GM18502 (cell line): ENCODE measurements around the gene SLC25A48.
"Not testable (repeated sequence)": the region's sequence is repeated elsewhere in the genome, so short reads cannot be mapped to it uniquely, and the experiment has no call there.

Source experiments
- ATAC-seq: cut with Tn5 transposase; IDR thresholded peaks from one replicate; pipeline ENCODE4 v1.9.1; 2021; ENCODE audit warnings: mild to moderate bottlenecking; ENCODE audit not compliant: unreplicated experiment, poor library complexity

The SLC25A48 gene

DNA sequence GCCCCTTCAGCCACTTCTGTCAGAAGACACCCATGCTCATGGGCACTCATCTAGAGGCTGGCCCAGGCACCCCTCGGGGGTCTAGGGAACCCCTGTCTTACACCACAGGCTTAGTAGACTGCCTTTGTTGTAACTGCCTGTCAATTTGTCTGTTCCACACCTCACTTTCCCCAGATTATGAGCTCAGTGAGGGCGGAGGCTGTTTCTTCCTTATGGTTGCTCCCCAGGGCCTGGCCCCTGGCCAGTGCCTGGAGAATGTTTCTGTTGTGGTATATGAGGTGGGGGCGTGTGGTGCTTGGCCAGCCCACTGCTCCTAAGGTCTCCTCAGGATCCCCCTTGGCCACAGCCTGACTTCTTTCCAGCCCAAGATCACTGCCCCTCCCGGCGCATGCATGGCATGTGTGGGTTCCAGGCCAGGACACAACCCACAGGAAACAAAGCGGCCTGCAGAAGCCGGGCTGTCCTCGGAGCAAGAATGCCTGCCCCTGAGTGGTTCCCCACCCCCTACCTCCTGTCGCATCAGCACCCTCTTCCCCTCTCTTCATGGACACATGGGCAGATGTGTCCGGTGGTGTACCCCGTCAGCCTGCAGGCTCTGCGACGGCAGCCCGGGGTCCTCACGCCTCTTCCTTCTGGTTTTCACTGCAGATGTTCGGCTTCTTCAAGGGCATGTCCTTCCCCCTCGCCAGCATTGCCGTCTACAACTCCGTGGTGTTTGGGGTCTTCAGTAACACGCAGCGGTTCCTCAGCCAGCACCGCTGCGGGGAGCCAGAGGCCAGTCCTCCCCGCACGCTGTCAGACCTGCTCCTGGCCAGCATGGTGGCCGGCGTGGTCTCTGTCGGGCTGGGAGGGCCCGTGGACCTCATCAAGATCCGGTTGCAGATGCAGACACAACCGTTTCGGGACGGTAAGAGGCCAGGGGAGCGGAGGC, 17.7 kb downstream of the SLC25A48 start:
- no peak for ATAC-seq

DNA sequence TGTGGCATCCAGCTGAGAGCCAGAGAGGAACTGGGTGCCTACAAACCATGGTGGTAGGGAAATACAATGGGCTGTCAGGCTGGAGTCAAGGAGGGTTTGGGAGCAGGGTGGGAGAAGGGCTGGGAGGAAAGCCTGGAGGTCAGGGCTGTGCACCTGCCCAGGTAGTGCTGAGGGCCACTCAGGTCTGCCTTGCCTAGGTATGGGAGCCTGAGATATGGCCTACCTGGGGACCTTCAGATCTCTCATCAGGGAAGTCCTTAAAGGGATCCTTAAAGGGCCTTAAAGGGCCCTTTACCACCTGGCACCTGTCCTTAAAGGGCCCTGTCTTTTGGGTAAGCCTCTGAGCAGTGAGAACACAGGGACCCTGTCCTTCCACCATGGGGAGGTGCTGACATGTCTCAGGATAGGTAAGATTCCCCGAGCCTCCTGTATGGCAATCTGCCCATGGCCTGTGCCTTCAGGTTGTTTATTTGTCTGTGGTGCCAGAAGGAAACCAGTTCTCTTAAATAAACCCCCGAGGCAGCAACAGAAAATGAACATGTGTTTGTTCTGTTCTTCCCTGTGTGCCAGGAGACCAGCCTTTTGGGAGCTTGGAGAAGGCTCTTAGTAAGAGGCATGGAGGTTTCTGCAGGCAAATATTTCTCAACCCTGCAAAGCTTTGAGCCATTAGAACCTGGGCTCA, 23.3 kb downstream of the SLC25A48 start:
- ATAC-seq: no peak

DNA sequence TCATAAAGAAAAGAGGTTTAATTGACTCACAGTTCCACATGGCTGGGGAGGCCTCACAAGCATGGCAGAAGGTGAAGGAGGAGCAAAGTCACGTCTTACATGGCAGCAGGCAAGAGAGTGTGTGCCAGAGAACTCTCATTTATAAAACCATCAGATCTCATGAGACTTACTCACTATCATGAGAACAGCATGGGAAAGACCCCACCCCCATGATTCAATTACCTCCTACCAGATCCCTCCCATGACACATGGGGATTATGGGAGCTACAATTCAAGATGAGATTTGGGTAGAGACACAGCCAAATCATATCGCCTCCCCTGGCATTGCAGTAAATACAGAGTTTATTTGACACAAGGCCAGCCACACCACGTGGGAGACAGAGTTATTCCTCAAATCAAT, 24.7 kb downstream of the SLC25A48 start:
- not testable (repeated sequence) for ATAC-seq

DNA sequence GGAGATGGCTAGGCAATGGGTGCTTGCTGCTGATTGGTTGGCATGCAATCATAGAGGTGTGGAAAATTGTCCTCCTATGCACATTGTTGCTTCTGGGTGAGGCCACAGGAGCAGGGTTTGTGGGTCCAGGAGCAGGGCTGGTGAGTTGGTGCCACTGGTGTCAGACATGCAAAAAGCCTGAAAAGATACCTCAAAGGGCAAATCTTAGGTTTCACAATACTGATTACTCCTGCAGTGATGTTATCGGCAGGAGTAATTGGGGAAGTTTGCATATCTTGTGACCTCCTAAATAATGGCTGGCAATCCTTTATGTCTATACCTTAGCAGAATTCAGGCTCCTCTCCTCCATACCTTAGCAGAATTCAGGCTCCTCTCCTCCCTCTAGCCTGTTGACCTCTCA, 25.2 kb downstream of the SLC25A48 start:
- no peak for ATAC-seq

DNA sequence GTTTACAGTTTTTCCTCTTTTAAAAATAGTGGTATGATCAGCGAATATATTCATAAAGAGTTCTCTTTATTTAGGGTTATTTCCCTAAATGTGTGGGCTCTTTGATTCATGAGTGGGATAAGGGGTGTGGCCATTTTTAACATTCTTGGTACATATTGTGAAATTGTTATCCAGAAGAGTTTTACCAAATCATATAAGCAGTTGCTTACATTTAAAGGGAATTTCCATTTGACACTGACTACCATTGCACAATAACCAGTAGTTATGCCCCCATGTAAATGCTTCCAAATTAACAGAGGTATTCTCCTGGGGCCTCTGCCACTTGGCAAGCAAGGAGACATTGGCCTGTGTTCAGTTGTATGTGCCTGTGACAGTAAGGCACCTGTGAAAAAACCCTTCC, 27.2 kb downstream of the SLC25A48 start:
- ATAC-seq: no peak

DNA sequence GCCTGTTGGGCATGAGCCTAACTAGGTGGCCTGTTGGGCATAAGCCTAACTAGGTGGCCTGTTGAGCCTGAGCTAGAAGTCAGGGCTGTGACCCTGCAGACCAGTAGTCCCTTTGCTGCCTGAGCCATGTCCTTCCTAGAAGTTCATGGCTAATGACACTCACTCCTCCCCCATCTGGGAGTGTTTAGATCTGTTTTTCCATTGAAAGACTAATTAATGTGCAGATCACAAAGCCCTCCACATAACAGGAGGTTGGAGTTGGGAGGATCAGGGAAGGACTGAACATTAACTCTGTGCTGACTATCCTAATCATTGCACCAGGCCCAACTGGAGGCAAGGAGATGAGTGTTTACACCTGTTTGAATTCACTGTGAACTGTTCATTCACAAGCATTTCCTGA, 27.6 kb downstream of the SLC25A48 start:
- no peak for ATAC-seq

DNA sequence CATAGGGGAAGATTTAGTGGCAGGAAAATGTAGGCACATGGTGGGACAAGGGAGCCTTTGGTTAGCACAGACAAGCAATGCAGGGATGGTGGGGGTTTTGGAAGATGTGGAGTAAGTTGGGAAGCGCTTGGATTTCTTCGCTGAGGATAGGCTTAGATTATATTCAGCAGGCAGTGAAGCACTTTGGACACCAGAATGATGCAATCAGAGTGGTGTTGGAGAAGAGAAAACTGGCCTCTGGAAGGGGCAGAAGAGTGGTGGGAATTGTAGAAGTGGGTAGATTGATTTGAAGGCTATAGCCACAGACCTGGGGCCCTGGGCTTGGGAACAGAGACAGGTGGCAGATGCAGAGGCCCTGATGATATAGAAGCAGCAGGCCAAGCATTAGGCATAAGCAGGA, 28.3 kb downstream of the SLC25A48 start:
- ATAC-seq: no peak

DNA sequence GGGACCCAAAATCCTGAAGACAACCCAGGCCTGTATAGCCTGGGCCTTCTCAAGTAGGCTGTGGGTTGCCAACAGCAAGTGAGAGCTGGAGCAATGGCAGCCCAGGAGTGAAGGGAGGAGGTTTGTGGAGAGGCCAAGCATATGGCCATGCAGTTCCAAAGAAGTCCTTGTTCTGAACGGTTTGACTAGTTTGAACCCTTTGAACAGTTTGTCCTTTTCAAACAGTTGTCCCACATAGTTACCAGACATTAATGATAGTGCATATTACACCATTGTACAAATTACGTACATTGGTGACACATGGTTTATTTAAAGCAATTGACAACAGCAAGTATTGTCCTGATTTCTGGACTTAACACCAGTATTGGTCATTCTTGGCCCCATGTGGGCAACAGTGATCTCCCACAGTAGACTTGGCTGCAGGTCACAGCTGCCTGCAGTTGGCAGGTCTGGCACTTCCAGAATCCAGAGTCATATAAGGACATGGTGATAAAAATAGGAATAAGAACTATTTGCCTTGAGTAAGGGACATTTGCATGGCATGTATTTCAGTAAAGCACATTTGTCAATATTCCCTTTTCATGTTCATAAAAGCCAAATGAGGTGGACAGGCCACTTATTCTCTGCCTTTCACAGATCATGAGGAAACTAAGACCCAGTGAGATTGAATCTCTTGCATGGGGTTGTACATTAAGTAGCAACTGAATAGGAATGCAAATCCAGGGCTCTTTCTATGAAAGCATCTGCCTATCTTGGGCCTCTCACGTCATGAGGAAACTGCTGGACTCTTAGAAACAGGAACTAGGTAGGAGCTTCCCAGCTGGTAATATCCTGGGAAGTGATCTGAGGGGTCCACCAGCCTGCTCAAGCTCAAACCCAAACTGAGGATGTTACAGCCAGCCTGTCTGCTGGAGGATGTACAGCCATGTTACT, 30.3 kb downstream of the SLC25A48 start:
- no peak for ATAC-seq

DNA sequence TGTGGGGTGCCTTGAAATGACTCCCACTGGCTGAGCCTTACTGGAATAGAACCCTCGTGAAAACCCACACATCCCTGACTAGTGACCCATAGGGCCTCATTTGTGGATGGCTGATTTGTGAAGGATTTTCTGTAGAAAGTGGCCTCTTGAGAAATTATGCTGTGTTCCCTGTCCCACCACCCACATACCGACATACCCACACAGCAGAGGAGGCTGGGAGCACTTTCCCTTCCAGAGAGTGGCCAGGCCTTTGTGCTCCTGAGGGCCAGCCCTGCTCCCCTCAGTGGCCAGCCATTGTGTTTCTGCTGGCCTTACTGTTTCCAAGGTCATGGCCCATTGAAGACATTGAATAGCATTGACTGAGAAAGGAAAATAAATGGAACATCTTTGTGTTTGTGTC, 31.6 kb downstream of the SLC25A48 start:
- no peak for ATAC-seq

DNA sequence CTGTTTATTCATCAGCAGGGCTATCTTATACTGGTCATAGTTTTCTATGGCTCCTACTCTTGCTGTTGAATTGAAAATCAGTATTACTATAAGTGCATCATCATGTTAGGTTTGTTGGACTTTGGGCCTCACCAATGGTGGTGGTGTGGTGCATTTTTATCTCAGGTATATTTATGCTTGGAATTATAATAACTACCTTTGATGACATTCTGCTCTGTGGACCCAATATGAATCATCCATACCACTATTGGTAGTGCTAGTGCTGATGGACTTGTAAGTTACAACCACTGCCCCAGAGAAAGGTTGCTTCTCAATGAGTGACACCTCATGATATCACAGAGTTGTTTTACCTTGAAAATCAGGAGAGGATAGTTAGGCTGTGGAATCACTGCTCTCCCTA, 33.1 kb downstream of the SLC25A48 start:
- ATAC-seq: no peak

DNA sequence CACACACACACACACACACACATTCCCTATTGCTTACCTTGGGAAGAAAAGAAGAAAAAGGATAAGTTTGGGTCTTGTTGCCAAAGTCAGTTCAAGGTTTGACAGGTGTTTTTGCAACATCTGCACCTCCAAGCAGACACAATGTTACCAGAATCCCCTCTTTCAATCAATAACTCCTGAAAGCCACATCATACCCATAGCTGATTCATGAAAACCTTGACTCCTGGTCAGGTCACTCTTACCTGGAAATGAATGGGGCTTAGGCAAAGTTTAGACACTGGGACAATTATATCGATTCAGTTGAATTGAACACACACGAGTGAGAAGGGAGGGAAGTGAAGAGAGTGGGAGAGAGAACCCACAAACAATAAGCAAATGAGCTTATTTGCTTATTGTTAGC, 34.2 kb downstream of the SLC25A48 start:
- no peak for ATAC-seq

DNA sequence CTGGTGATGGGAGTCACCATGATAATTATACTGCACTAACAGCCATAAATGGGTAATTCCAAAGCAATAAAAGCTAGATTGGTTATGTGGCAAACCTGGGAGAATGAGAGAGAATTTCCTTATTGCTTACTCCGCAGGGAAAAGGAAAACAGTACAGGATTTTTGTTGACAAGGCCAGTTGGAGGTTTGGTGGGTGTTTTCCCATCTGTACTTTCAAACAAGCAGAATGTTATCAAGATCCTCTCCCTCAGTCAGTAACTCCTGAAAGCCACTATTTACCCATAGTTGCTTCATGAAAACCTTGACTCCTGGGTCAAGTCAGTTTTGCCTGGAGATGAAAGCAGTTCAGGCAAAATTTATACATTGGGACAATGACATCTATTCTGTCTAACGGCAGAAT, 34.8 kb downstream of the SLC25A48 start:
- no peak for ATAC-seq

DNA sequence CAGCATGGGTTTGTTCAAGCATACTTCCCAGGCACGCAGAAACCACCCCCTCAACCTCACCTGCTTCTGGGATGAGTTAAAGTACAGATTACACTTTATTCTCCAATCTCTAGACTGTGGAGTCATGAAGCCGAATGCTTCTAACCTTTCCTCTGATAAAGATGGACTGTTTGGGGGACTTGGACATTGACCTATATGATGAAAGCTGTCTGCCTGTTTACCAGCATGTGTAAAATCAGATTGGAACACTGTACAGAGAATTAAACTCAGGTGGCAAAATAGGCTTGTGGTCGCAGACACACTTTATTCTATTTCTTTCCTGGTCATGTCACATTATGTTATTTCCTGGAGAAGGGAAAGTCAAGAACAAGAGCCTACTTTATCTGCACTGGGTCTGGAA, 35.5 kb downstream of the SLC25A48 start:
- ATAC-seq: no peak

DNA sequence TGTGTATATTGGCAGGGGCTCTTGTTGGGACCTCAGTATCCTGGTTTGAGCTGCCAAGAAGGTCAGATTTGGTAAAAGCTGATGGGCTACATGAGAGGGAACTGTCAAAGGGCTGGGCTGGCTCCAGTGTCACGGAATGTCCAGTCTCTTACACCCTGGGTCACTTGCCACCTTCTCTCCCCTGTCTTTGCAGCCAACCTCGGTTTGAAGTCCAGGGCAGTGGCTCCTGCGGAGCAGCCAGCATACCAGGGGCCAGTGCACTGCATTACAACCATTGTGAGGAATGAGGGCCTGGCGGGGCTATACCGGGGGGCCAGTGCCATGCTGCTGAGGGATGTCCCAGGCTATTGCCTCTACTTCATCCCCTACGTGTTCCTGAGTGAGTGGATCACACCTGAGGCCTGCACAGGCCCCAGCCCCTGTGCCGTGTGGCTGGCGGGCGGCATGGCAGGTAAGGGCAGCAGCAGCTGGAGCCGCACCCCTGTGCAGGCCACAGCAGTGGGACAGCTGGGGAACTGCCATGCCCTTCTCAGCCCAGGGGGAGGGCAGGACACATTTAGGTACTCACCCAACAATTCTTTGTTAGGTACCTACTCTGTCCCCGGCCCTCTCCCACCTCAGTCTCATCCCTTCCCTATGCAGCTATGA, 36.9 kb downstream of the SLC25A48 start:
- ATAC-seq: no peak

DNA sequence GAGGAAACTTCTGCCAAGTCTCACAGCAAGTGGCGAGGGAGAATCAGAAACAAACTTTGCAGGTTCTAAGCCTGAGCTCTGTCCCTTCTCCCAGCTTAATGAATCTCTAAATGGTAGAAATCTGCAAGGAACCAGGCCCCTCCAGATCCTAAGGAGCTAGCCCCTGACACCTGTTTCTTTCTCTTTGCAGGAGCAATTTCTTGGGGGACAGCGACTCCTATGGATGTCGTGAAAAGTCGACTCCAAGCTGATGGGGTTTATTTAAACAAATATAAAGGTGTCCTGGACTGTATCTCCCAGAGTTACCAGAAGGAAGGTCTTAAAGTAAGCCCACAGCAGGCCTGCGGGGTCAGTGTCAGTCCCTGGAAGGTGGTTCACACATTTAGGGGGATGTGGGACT, 39.4 kb downstream of the SLC25A48 start:
- no peak for ATAC-seq

DNA sequence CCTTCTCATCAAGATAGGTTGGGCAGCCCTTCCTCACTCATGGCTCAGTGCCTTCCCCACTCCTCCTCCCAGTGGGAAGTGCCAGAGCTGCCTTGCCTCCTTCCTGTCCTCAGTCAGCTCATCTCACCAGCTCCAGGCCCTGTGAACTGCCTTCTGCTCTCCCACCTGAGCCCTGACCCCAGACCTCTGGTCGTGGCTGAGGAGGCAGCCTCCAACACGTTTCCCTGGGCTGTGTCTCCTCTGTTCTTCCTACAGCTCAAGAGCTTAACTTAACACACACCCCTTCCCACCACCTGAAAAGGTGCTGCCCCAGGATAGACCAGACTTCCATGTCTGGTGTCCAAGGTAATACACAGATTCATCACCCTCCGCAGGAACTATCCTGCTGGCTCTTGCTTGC, 40.0 kb downstream of the SLC25A48 start:
- no peak for ATAC-seq

DNA sequence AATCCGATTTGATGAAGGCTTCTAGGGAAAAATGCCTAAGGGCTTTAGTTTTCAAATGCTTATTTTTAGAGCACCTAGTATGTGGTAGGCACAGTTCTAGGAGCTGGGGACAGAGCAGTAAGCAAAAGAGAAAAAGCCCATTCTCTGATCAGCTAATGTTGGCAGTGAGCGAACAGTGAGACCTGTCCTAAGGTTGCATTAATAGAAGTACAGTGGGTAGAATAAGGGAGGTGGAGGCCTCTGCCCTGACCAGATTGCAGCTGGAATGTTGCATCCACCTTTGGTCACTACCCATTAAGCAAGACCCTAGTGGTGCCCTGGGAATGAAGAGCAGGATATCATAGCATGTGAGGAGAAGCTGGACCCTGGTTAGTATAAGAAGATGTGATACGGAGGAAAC, 41.1 kb downstream of the SLC25A48 start:
- no peak for ATAC-seq

DNA sequence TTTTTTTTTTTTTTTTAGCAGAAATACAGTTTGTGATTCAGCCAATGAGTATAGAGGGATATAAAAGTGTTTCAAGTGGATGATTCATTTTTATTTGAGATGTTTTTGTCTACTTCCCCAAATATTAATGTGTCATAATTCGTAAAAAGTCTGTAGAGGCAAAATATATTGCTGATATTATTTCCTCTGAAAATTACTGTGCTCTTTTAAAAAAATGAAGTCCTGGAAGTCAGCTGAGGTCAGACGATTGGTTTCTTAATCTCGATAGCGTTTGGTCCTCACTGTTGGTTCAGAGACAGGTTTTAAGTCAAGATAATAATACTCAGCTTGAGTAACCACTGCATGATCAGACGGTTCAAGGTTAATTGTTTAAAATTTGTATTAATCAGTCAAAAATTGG, 41.7 kb downstream of the SLC25A48 start:
- ATAC-seq: no peak

DNA sequence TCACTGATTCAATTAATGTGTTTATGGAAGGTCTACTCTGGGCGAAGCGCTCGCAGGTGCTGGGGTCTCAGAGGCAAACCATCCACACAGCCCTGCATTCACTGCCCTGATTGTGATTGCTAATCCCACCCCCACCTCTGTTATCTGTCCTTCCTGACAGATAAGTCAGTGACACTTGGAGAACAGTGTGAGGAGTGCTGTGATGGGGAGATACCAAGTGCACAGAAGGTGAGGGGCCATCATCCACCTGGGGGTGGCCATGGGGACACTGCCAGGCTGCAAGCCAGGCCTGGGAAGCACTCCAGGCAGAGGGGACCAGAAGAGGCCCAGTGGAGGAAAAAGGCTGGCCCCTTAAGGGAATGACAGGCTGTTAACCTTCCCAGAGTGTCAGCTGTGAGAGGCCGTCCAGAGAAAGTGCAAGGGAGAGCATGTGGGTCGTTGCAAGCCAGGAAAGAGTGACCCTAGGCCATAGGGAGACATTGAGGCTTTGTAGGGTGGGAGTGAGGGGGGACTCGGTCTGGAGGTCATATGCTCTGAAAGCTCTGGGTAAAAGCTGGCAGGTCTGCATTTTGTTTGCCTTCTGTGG, 43.2 kb downstream of the SLC25A48 start:
- no peak for ATAC-seq

DNA sequence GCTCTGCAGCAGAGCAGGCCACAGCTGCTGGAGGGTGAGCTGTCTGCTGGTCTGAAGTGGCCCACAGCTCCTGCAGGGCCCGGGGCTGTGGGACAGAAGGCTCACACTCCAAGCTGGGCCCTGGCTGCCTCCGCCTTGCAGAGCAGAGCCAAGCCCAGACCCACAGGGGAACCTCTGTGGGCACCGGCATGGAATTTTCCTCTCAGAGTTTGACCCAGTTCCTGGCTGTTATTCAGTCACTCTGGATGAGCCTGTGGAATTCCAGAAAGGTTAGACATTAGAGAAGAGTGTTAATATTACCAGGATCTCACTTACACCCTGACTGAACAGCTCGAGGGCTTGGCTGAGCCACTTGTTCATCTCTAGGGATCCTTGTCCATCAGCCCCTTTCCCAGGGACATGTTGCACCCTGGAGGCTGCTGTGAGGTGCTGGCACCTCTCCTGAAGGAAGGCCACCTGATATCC, 43.7 kb downstream of the SLC25A48 start:
- no peak for ATAC-seq
